GM19025 (cell line): ENCODE data around the gene CHPF.

ENCODE experiments used
- ATAC-seq: cut with Tn5 transposase; IDR thresholded peaks from one replicate; pipeline ENCODE4 v1.9.1; 2021; ENCODE audit warnings: mild to moderate bottlenecking, low read depth, moderate library complexity; ENCODE audit not compliant: unreplicated experiment

CHPF gene

GRCh38 chr2:219533930-219534661 is 9.5 kb downstream of the CHPF start:
- ATAC-seq, result no peak

- no peak for ATAC-seq
These were observed 11.3 kb downstream of the CHPF start for GRCh38 chr2:219532378-219532649.

DNA sequence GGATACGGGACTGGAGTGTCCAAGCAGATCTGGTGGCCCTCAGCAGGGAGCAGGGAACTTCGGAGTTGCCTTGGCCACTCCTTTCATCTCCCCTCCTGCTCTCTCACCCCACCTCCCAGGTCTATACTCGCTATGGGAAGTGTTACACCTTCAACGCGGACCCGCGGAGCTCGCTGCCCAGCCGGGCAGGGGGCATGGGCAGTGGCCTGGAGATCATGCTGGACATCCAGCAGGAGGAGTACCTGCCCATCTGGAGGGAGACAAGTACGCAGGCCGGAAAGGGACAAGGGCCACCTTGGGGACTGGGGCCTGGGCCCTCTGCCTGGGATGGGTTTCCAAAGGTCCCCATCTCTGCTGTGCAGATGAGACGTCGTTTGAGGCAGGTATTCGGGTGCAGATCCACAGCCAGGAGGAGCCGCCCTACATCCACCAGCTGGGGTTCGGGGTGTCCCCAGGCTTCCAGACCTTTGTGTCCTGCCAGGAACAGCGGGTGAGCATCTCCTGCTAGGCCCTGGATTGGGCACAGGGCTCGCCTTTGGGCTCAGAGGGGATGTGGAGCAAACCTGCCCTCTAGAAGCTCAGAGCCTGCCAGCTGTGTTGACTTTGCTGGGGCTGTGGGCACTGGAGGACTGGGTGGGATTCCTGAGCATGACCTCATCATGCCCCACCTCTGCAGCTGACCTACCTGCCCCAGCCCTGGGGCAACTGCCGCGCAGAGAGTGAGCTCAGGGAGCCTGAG is 11.8 kb downstream of the CHPF start:
- no peak for ATAC-seq

GRCh38 chr2:219530048-219530963 is 13.3 kb downstream of the CHPF start:
- ATAC-seq, result peak; percentile 90

- ATAC-seq, result no peak
These were observed 16.1 kb downstream of the CHPF start for GRCh38 chr2:219527472-219527871.

- ATAC-seq, result no peak
These were observed 16.6 kb downstream of the CHPF start for GRCh38 chr2:219527076-219527394.

DNA sequence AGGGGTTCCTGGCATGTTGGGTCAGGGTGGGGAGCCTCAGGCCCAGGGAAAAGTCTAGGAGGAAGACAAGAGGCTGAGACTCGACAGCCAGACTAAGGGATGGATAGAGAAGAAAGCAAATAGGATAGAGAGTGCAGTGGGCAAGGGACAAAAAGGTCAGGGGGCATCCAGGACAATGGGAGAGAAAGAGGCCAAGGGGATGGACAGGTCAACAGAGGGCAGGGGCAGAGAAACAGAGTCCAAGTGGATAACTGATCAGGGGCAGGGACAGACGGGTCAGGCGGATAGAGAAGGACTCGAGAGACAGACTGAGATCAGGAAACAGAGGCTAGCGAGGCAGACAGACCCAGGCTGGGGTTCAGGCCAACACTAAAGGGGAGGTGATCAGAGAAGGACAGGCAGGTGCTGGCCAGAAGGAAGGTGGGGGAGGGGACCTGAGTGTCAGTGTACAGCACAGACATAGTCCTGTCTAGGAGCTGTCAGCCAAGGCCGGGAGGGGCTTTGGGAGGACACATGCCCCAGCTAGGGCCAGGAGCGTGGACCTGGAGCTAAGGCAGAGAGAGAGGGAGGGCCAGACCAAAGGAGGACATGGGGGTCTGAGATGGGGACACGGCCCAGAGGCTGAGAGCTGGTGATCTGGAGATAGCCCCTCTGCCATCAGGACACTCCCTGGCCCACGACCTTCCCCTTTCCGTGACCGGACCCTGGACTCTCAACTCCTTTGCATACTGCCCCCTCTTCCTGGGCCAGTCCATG is 17.1 kb downstream of the CHPF start:
- no peak for ATAC-seq

DNA sequence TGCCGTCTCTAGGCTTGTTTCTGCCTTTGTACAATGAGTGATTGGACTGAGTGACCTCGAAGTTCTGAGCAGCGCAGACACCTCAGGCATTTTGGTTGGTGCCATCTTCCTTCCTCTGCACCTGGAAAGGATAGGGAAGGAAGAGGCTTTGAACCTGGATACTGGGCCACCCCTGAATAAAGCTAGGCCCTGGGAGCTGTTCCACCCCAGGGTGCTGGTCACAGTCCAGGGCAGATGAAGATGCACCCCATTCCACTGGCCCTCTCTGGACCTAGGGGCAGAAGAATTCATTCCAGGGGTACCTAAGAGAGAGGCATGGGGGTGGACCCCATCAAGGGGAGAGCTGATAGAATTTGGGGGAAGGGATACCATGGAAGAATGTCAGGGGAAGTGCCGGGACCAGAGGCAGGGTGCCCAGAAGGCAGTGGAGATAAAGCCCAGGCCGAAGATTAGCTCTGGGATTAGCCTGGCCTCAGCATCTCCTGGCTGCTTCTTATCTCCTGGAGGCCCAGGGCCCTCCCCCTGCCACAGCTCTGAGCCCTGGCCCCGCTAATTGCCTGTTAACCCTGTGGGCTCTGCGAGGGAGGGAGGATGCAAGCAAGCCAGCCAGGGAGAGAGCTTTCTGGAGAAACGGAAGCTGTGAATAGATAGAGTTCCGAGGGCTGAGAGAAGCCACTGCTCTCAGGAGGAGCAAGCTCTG is 17.9 kb downstream of the CHPF start:
- ATAC-seq, result no peak

DNA sequence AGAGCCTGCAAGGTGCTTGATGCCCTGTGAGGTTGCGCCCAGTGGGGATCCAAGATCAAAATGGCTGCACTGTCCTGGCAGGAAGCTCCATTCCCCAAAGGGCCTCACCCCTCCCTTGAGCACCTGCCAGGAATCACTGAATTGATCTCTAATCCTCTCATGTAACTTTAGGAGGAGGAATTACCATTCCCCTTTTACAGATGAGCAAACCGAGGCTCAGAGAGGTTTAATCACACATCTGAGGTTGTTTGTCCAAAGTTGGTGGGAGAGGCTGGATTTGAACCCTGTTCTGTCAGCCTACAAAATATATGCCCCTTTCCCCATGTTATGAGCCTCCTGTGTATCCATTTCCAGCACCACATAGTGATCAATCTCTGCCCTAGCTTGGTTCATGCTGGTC is 18.8 kb downstream of the CHPF start:
- no peak for ATAC-seq

DNA sequence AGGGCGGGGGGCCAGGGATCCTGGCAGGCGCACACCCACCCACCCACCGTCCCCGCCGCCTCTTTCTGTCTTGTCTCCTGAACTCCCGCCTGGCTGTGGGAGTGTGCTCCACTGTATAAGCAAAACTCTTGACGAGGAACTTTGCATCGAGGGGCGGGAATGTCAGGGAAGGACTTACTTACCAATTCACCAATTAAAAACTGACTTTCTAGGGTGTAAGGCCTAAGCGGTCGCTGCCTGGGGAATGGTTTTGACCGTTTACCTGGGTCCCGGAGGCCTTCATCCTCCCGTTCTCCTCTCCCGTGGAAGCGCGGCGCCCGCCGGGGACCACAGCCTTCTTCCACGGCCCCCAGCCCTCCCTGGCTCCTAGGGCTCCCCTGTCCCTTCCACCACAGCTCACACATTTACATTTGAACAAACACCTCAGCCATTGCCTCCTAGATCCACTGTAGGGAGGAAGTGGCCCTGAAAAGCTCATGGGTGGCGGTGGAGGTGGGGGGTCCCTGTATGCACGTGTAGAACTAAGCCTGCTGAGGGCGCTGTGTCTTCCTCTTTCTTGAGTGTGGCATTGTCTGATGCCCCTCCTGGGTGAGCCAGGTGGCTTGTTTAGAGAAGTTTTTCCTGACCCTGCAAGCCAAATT is 20.5 kb downstream of the CHPF start:
- no peak for ATAC-seq

DNA sequence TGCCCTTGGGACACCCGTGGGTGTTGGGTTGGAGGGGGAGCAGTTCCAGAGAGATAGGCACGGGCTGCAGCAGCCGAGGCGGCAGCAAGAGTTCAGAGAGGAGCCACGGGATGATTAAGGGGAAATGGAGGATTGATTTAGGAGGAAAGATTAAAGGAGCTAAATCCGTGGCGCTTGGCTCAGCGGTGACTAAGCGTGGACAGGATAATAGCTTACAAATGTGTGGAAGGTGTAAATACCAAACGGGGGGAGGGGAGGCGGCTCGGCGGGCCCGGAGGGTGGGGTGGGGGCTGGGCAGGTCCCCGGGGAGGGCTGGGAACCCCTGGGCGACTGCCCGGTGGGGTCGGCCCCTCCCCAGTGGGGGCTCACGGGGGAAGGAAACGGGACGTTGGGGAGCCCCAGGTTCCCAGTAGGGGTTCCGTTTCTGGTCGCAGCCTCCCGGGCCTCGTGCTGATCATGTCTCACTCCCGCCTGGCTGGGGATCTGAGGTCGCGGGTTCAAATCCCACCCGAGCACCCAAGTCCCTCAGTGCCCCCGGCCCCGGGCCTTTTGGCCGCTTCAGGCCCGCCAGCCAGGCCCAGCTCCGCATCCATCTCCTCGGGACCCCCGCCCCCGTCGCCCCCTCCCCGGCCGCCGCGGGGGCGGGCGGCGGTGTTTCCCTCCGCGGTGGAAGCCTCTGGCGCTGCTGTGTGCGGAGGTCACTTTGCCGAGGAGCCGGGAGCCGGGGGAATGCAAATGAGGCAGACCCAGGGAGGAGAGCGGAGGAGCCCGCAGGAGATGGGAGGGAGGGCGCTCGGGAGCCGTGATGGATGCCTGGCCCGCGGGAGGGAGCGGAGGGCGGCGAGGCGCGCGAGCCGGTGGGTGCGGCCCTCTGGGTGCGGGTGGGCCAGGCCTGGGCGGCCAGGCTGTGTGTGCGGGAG is 21.2 kb downstream of the CHPF start:
- no peak for ATAC-seq

GRCh38 chr2:219521066-219521880 is 22.3 kb downstream of the CHPF start:
- no peak for ATAC-seq

DNA sequence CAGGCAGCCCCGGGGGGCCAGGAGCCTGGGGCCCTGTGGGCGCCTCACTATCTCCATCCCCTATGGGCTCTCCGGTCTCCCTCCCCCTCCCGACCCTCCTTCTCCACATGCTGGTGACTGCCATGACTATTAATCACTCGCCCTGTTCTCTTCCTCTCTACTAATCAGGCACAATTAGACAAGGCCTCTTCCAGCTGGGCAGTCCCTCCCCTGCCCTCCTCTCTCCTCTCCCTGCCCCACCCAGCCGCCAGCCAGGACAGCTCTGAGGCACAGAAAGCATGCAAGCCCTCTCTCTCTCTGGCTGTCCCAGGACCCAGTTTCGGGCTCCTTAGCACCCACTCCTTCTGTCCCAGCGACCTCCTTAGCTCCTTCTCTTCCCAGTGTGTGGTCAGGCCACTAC is 23.5 kb downstream of the CHPF start:
- ATAC-seq, result no peak

DNA sequence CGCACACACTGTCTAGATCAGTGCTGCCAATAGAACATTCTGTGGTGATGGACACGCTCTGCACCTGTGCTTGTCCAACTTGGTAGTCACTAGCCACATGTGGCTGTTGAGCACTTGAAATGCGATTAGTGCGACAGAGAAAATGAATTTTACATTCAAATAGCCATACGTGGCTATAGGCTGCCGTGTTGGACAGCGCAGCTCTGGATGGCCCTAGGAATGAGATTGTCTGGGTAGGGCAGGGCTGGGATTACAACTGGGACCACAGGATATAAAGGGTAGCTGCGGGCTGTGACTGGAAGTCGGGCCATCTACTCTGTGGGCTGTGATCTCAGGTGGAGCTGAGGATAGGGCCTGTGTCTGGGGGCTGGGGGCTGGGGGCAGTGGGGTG is 24.1 kb downstream of the CHPF start:
- ATAC-seq, result no peak

DNA sequence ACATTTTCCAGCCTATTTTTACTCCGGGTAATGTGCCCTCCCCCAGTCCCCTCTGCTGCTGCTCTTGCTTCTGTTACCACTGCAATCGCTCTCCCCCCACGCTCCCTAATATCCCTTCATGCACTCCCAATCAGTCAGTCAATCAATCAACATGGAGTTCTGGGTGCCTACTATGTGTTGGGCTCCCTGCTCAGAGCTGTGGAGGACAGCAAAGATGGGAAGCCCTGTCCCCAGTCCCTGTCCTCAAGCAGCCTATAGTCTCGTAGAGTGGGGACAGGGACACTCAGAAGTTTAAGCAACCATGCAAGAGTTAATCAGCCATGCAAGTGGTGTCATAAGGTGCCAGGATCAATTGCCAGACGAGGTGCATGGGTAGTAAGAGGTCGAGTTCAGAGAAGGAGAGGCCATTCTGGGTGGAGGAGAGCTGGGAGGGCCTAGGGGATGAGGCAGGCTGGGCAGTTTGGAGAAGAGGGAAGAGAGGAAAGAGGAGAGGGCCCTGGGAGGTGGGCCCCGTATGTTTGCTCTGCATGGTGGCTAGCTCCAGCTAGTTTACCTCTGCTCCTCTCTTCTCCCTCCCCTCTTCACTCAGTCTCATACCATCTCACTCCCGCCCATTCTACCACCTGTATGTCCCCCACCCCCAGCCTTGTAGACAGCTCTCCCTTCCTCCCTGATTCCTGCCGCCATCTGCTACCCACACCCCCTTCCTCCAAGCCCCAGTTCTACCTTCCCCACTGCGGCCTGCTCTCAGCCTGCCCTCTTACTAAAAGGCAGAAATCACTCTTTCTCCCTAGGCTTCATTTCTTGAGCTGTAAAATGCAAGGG is 25.4 kb downstream of the CHPF start:
- ATAC-seq, result no peak

GRCh38 chr2:219516888-219517287 is 26.7 kb downstream of the CHPF start:
- ATAC-seq, result no peak
